Middle frontal gyrus (tissue), 1 donor: ENCODE measurements around the gene CLK1.
"Not testable (repeated sequence)": the region's sequence is repeated elsewhere in the genome, so short reads cannot be mapped to it uniquely, and the experiment has no call there.

Source experiments
- DNase-seq: peaks from one replicate; pipeline ENCODE4 v3.0.0-alpha.2; 2015; ENCODE audit warnings: low spot score; ENCODE audit errors: extremely low spot score

The CLK1 gene

DNA sequence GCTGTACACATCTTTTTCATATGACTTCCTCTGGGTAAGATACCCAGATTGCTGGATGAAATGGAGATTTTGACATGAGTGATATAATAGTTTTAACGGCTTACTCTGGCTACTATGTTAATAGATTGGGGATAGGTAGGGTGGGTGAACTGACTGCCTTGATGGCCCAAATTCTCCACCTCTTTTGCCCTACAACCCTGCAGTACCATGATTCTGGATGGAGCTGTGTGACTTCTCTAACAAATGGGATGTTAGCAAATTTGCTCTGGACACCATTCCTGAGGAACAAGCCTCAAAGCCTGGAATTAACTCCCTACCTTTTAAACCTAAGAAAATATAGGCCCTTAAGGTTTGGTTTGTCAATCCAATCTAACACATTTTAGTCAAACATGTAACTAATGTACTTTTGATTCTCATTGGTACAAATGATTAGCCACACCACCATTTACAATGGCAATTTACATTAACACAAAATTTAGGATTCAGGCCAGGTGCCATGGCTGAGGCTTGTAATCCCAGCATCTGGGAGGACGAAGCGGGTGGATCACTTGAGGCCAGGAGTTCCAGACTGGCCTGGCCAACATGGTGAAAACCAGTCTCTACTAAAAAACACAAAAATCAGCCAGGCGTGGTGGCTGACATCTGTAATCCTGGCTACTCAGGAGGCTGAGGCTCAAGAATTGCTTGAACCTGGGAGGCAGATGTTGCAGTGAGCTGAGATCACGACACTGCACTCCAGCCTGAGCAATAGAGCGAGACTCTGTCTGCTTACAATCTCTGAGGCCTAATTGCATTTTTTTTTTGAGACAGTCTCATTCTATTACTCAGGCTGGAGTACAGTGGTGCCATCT, 12.8 kb downstream of the CLK1 start:
- no peak for DNase-seq

DNA sequence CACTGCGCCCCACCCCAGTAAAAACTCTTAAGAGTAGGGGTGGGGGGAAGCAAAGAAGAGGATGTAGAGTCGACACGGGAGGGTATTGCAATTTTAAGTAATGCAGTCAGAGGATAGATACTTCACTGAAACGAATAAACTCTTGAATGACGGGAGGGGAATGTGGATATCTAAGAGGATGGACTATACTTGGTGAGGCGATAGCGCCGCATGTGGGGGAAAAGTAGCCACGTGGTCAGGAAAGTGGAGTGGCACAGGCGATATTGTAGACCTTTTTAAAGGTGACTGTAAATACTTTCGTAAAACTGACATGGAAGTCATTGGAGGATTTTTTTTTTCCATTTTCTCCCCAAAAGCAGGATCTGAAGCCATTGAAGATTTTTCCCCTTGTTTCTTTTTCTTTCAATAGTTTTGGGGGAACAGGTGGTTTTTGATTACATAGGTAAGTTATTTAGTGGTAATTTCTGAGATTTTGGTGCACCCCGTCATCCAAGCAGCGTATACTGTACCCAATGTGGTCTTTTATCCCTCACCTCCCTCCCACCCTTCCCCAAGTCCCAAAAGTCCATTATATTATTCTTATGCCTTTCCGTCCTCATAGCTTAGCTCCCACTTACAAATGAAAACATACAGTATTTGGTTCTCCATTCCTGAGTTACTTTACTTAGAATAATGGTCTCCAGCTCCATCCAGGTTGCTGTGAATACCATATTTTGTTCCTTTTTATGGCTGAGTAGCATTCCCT, 13.8 kb downstream of the CLK1 start:
- DNase-seq, result no peak

DNA sequence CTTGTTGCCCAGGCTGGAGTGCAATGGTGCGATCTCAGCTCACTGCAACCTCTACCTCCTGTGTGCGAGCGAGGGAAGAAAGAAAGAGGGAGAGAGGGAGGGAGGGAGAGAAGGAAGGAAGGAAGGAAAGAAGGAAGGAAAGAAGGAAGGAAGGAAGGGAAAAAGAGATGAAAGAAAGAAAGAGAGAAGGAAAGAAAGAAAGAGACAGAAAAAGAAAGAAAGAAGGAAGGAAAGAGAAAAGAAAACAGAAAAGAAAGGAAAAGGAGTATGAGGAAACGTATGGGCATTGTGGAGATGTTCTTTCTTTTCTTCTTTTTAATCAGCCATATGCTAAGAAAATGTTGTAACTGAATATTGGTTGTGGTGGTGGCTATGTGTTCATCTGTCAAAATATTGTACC, 16.5 kb downstream of the CLK1 start:
- DNase-seq, result no peak

DNA sequence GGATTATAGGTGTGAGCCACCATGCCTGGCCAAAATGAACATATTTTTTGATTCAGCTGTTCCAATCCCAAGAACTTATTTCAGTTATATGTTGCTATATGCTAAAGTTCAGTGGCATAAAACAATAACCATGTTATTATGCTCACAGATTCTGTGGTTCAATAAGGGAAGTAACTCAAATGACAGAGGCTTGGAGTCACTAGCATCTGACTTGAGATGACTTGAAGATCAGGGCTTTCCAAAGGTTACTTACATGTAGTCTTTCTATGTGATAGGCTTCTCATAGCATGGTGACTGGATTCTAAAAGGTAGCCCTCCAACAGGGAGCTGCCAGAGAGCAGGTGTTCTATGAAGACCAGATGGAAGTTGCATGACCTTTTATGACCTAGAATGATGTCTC, 17.2 kb downstream of the CLK1 start:
- no peak for DNase-seq

DNA sequence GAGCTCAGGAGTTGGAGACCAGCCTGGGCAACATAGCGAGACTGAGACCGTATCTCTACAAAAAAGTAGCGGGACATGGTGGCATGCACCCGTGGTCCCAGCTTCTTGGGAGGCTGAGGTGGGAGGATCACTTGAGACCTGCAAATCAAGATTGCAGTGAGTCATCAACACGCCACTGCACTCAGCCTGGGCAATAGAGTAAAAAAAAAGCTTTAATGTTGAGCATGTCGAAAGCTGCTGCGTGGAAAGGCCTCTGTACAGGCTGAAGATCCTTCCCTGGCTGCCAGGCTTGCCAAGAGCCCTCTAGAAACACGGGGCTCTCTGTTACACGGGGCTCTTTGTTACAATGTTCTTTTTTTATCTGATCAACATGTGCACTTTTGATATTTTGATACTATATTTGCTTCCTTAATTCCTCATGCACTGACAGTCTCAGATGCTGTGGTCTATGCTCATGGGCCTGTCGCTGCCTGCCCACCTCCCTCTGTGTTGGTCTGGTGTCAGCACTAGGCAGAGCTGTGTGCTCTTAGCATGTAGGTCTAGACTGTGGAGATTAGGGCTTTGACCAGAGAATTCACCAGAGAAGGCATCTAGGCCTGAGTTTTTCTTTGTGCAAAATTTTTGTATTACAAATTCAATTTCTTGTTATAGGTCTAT, 18.7 kb downstream of the CLK1 start:
- no peak for DNase-seq

DNA sequence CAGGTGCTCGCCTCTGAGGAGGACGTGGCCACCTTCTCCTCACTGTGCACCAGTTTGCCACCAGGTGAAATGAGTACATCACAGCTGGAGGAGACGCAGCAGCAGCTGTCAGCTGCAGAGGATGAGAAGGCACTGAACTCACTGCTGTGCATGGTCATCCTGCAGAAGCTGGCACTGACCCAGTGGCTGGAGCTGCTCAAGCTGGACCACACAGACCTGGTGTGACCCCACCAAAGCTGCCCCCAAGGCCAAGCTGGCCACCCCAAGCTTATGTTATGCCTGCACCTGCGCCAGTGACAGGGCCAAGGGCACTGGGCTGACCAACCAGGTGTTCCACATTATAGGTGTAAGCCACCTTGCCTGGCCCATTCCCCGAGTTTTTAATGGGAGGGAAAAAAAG, 19.3 kb downstream of the CLK1 start:
- no peak for DNase-seq

DNA sequence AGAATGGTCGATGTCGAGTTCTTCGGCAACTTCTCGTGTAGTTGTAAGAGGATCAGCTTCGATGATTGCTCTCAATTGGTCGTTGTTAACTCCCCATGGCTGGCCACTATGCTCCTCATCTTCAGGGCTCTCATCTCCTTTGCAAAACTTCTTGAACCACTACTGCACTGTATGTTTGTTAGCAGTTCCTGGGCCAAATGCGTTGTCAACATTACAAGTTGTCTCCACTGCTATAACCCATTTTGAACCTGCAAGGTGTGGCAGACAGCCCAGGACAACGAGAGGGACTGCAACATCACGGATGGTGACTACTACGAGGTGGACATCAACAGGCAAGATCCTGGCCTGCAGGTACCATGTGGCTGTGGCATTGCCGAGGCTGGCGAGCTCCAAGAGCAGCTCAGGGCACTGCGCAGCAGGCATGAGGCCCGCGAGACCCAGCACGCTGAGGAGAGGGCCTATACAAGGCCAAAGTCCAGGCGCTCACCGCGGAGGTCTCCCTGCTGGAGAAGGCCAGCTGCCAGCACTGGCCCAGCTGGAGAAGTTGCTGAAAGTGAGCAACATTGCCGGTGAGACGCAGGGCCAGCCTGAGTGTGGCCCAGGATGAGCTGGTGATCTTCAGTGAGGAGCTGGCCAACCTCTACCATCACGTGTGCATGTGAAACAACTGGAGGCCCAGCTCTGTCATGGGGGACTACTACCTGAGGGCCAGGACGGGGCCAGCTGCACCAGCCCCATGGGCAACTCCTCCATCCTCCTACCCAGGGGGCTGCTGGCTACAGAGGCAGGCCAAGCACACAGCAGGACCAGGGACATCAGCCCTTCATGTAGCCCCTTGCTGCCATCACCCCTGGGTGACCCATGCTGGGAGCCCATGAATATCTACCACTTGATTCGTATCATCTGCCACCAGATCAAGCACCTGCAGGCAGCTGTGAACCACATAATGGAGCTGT, 20.2 kb downstream of the CLK1 start:
- DNase-seq, result no peak

DNA sequence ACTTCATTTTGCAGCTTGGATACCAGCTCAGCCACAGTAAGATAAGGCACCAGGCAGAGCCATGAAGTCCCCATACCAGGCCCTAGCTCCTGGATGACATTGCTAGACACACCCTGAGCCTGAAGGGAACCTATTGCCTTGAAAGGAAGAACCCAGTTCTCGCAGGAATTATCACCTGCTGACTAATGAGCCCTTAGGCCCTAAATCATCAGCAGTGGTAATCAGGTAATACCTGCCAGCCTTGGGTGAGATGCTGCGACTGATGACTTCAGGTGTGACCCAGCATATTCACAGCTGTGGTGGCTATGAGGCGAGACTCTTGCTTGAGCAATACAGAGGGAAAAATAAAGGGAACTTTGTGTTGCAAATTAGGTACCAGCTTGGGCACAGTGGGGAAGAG, 24.9 kb downstream of the CLK1 start:
- no peak for DNase-seq

DNA sequence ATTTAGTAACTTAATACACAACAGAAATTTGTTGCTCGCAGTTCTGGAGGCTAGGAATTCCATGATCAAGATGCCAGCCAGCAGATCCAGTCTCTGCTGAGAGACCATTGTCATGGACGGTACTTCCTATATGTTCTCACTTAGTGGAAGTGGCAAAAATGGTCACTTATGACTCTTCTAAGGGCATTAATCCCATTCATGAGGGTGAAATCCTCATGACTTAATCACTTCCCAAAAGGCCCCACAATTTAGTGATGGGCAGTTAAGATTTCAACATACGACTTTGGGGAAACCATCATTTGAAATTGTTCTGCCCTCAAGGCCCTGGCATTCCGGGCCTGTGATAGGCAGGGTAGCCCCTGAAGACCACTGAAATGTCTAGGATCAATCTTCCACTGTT, 29.8 kb downstream of the CLK1 start:
- DNase-seq, result no peak

DNA sequence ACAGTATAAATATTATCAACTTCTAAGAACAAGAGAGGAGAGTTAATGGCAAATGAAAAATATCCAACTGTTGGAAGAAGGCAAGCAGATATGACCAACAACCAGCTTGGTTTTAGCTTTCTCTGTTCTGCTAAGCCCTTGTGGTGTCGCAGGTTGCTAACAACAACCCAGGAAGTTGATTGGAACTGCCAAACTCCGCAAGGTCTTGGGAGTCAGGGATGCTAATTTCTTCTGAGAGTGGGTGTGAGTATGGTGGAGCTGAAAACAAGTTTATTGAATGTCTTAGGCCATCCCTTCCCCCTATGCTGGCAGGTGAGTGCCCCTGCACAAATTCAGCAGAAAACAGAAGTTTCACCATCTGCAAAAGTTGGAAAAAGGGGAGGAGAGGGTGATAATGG, 35.2 kb downstream of the CLK1 start:
- no peak for DNase-seq

DNA sequence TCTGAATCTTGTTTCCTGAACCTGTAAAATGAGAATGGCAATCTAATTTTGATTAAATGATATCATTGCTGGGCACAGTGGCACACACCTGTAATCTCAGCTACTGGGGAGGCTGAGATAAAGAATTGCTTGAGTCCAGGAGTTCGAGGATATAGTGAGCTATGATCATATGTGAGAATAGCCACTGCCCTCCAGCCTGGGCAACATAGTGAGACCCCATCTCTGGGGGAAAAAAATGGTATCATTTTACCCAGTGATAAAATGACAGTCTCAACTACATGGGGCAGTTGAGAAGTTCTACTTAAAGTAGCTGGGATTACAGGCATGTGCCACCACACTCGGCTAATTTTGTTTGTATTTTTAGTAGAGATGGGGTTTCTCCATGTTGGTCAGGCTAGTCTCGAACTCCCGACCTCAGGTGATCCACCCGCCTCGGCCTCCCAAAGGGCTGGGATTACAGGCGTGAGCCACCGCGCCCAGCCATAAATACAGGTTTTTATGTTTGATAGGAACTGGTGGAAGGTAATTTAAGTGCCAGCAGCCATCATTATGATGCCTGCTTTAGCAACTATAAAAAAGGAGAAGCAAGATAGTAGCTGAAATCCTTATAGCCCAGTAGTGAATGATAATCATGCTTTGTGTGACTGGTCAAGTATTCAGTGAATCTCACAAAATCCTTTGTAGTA, 35.7 kb downstream of the CLK1 start:
- no peak for DNase-seq

DNA sequence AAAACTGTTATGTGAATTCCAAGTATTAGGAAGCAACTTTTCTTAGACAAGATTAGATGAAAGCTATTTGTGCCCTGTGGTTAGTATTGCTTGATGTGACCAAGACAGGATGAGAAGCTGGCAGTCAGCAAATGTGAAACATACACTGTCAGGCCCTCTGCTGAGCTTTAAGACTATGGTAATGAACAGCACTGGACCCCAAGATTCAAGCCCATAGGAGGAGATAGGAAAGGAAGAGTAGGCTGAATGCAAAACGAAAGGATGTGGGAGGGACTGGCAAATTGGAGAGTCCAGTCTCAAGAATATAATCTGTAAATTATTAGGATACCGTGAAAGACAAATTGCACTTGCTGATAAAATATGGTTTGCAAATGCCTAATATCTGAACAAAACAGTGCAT, 36.4 kb downstream of the CLK1 start:
- no peak for DNase-seq

DNA sequence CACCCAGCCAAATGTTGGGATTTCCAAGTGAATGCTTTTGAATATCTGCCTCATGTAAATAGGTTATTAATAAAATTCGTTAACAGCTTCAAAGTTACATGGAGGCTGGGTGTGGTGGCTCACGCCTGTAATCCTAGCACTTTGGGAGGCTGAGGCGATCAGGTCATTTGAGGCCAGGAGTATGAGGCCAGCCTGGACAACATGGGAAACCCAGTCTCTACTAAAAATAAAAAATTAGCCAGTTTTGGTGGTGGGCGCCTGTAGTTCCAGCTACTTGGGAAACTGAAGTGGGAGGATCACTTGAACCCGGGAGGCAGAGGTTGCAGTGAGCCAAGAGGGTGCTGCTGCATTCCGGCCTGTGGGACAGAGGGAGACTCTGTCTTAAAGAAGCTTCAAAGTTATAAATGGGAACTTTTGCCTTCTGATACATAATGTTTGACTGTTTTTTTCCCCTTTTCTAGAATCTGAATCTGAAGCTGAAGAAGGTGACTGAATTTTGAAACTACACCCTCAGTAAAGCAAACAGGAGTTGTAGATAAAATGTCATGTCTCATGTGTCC, 42.7 kb downstream of the CLK1 start:
- no peak for DNase-seq

DNA sequence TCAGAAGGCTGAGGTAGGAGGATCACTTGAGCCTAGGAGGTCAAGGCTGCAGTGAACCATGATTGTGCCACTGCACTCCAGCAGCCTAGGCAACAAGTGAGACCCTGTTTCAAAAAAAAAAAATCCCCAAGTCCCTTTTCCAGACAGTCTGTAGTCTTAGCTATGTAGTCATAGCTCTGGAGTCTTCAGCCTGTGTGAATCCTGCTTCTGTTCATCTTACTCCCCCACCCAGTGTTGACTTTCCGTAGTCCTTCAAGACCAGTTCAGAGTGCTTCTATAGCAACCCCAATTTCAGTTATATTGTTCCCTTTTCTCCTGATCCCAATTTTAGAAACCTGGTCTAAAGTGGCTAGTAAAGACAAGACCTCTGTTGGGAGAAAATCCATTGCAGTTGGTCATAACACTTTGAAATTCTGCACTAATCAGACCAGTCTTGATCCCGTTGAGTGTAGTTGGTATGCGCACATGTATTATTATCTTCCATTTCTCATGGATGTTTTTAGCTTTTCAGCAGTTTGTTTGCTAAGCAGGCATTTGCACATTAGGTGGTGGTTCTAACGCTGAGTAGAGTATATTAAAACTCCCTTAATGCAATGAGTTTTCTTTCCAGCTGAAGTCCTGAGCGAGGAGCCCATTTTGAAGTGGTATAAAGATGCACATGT, 43.8 kb downstream of the CLK1 start:
- no peak for DNase-seq

DNA sequence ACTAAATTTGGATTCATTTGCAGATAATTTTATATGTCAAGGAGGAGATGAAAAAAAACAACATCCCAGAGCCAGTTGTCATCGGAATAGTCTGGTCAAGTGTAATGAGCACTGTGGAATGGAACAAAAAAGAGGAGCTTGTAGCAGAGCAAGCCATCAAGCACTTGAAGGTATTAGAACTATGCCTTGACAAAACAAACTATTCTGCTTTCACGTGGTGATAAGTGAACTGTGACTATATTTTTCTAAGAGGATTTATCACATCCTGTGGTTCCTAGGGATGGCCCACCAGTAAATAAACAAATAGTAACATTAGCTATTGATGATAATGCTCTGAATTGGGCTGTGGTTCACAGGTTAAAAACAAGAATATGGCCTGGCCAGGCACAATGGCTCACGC, 45.7 kb downstream of the CLK1 start:
- not testable (repeated sequence) for DNase-seq

DNA sequence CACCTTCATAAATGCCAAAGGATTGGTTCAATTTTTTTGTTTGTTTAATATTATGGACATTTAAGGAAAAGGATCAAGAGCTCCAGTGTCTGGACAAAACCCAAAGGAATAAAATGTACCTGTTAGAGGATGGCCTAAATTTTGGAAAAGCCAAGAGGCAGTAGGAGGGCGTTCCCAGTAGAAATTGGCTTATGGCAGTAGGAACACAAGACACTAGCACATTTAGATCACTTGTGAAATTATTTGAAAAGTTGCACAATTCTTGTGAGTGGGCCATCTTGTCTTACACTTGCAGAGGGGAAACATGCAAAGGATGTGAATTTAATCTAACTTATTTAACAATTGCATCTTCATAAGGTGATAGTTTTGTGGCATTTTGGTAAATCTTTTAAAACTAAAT, 49.5 kb downstream of the CLK1 start:
- DNase-seq, result no peak

DNA sequence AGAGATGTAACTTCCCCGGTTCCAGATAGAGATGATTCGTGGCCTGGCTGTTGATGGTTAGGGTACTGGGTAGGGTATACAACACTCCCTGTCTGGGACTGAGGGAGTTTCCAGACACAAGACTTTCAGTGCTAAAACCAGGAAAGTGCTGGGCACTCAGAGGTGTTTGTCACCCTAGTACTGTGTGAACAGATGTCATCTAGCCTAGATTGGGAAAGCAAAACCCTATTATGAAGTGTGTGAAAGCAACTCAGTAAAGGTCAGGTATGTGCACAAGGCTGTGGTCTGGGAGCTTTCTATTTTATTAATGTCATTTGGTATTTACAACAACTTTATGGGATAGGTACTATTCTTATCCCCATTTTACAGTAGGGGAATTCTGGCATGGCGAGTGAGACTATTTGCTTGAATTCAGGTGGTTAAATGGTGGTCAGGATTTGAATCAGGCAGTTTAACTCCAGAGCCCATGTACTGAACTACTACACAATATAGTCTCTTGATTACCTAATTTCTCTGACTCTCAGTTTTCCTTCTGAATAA, 50.1 kb downstream of the CLK1 start:
- DNase-seq, result no peak

DNA sequence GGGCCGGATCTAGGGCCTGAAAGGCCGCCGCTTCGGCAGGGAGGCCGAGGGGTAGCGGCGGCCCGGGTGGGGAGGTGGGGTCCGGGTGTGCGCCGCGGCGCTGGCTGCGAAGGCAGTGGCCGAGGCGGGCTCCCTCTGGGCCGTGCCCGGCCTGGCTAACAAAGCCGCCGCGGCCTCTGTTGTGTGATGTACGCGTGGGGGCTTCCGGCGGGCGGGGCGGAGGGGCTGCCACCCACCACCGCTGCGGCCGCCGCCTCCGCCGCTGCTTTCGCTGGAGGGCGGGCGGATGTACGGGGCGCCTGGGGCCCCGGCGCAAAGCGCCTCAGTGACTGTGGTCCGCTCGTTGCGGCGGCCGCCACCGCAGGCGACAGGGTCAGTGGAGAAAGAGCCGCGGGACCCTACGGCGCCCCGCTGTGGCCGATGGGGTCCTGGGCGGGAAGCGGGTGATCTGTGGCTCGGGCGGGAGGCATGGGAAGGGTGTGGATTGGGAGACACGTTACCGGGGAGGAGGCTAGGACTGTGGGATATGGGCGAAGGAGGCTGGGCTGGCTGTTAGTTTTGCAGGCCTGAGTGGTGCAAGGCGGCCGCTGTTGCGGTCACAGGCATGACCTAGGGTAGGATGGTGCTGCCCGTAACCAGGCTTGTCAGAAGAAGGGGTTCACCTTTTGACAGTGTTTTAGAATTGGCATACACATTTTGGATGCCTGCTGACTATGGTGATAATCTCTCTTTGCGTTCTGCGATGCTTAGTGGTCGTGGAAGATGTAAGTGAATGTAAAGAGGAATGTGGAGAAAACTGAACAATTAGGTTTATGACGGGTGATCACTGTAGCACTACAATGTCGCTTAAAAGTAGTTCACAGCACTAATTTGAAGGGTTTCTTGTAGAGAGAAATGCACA, 52.1 kb downstream of the CLK1 start:
- no peak for DNase-seq
